GM12878 (cell line): ENCODE results near the gene HHAT. TPM values are rescaled to one million over a fixed set of nuclear protein-coding genes. Genes with fewer than 3 reads are reported as not detected.

Experiments used
- ATAC-seq: fragments of 200-7000 bp; cut with Tn5 transposase; 3 replicates; pipeline ENCODE4 v1.9.1; 2020; ENCODE audit warnings: mild to moderate bottlenecking, moderate library complexity
- BruUV-seq: library from RNA; stranded (reverse); fragments of 400-500 nt; replicated peaks from 2 replicates; lab custom pipeline; 2021; lab: Mats Ljungman, UMichigan
- CTCF ChIA-PET: fragments of 300-600 bp; sonication (Branson Sonifier 250); formaldehyde crosslinking; extraction: SDS; loops from one replicate; lab custom pipeline; 2021; ENCODE audit warnings: inconsistent platforms; lab: Yijun Ruan, JAX
- POLR2A ChIA-PET: fragments of 350-600 bp; formaldehyde crosslinking; extraction: SDS; loops from one replicate; lab custom pipeline; 2021; ENCODE audit warnings: inconsistent platforms; lab: Charles Lee
- RAD21 ChIA-PET: fragments of 300-600 bp; sonication (Branson Sonifier 250); formaldehyde crosslinking; loops from one replicate; lab custom pipeline; 2023; ENCODE audit warnings: antibody characterized with exemption; ENCODE audit not compliant: unreplicated experiment; lab: Charles Lee
- SMC1A ChIA-PET: fragments of 300-600 bp; sonication (Branson Sonifier 250); formaldehyde crosslinking; loops from one replicate; lab custom pipeline; 2023; ENCODE audit not compliant: unreplicated experiment, uncharacterized antibody; lab: Charles Lee
- DNase-seq: peaks from one replicate; pipeline ENCODE4 v3.0.0-alpha.2; 2011; ENCODE audit warnings: low read depth, low spot score
- FAIRE-seq: peaks from 3 replicates; lab custom pipeline; 2011; peaks lifted over from hg19 to GRCh38; lab: Jason Lieb, UNC
- H2AFZ ChIP-seq: 2 replicates; pipeline ENCODE4 v1.6.0; 2011; ENCODE audit warnings: low read depth, low read length, control low read depth; ENCODE audit not compliant: control insufficient read depth
- H3K27ac ChIP-seq: 2 replicates; pipeline ENCODE4 v1.5.1; 2011; ENCODE audit warnings: control low read depth; ENCODE audit not compliant: control insufficient read depth, insufficient read depth
- H3K27me3 ChIP-seq, 2 experiments: replicated peaks in 1 of 2; 2 replicates each; pipeline versions ENCODE4 v1.6.0 to v1.6.1; 2011; ENCODE audit warnings: low read length in 1 of 2; ENCODE audit not compliant: control insufficient read depth in 2 of 2, insufficient read depth in 2 of 2
- H3K36me3 ChIP-seq, 2 experiments: 2 replicates each; pipeline ENCODE4 v1.5.1; 2011; ENCODE audit warnings: low read length in 1 of 2; ENCODE audit not compliant: control insufficient read depth in 2 of 2, insufficient read depth in 2 of 2
- H3K4me1 ChIP-seq: 2 replicates; pipeline ENCODE4 v1.6.1; 2011; ENCODE audit warnings: mild to moderate bottlenecking, low read length, moderate library complexity, mixed read lengths; ENCODE audit not compliant: control insufficient read depth, insufficient read depth
- H3K4me2 ChIP-seq: 2 replicates; pipeline ENCODE4 v1.6.0; 2011; ENCODE audit warnings: control low read depth; ENCODE audit not compliant: control insufficient read depth, insufficient read depth
- H3K4me3 ChIP-seq: fragments of 200-600 bp; sonication (generic); 2 replicates; pipeline ENCODE4 v1.5.1; 2016
- H3K79me2 ChIP-seq: 2 replicates; pipeline ENCODE4 v1.6.0; 2011; ENCODE audit warnings: low read length; ENCODE audit not compliant: control insufficient read depth, insufficient read depth
- H3K9ac ChIP-seq: 2 replicates; pipeline ENCODE4 v1.8.0; 2011; ENCODE audit warnings: low read length, control low read depth, mixed read lengths; ENCODE audit not compliant: control insufficient read depth, insufficient read depth
- H3K9me3 ChIP-seq: replicated peaks from 3 replicates; pipeline ENCODE4 v1.5.1; 2011; ENCODE audit warnings: mild to moderate bottlenecking, low read length; ENCODE audit not compliant: control insufficient read depth, insufficient read depth
- H4K20me1 ChIP-seq: 2 replicates; pipeline ENCODE4 v1.6.0; 2011; ENCODE audit not compliant: control insufficient read depth, insufficient read depth
- ATF7 ChIP-seq: fragments of 450-650 bp; IDR thresholded peaks from 2 replicates; pipeline ENCODE4 v1.6.1; 2016; ENCODE audit warnings: low read depth, mild to moderate bottlenecking
- BCL11A ChIP-seq: IDR thresholded peaks from 2 replicates; pipeline ENCODE4 v1.6.1; 2011; ENCODE audit warnings: low read depth, low read length
- BHLHE40 ChIP-seq, 2 experiments: fragments of 450-650 bp in 1 of 2; IDR thresholded peaks; 2 replicates each; pipeline ENCODE4 v1.6.1; 2011 to 2017; ENCODE audit warnings: low read depth in 2 of 2, borderline replicate concordance in 1 of 2, improper control_type of control experiment in 1 of 2, low read length in 1 of 2, mild to moderate bottlenecking in 1 of 2
- CHD4 ChIP-seq: fragments of 200-600 bp; sonication (generic); IDR thresholded peaks from 2 replicates; pipeline ENCODE4 v1.6.1; 2016; ENCODE audit warnings: mild to moderate bottlenecking
- GABPA ChIP-seq: IDR thresholded peaks from 2 replicates; pipeline ENCODE4 v1.6.1; 2014; ENCODE audit warnings: antibody characterized with exemption, low read depth, mild to moderate bottlenecking, inconsistent platforms
- HCFC1 ChIP-seq: fragments of 150-350 bp; IDR thresholded peaks from 2 replicates; pipeline ENCODE4 v1.6.1; 2014; ENCODE audit warnings: low read length
- JUNB ChIP-seq: IDR thresholded peaks from 2 replicates; pipeline ENCODE4 v1.6.1; 2016; ENCODE audit warnings: antibody characterized with exemption, mild to moderate bottlenecking
- ZNF274 ChIP-seq: IDR thresholded peaks from one replicate; pipeline ENCODE4 v1.8.0; 2011; ENCODE audit not compliant: insufficient read length, insufficient read depth
- ZNF687 ChIP-seq: fragments of 450-650 bp; IDR thresholded peaks from 2 replicates; pipeline ENCODE4 v1.6.1; 2017; ENCODE audit warnings: mild to moderate bottlenecking, moderate library complexity
- WGBS: methylation state at CpG from one replicate; pipeline ENCODE4 v1.1.6; 2016; ENCODE audit warnings: low lambda C conversion rate; ENCODE audit not compliant: insufficient replicate concordance, insufficient coverage; ENCODE audit errors: missing lambda C conversion rate; 5-methylcytosine and 5-hydroxymethylcytosine counted together
- in situ Hi-C: fragments of 300-500 bp; cut with MboI; formaldehyde crosslinking; loops from 9 replicates; pipeline ENCODE4 v1.14.3; 2018; ENCODE audit warnings: mixed read lengths
- intact Hi-C: fragments of 100-400 bp; cut with micrococcal nuclease; formaldehyde crosslinking; loops from one replicate; pipeline ENCODE4 v1.14.2; 2022; ENCODE audit not compliant: unreplicated experiment
- polyA plus RNA-seq, 11 experiments: library from polyadenylated mRNA; depleted of rRNA in 4 of 11; unstranded in 6 of 11; stranded (reverse) in 5 of 11; fragments of >200 nt; fragmentation: Nextera tagmentation in 4 of 11; fragmentation: Illumina TruSeq in 1 of 11; extraction: Ambion mirVana in 4 of 11; extraction: Trizol in 1 of 11; gene quantifications; 1 replicate in 1 of 11; 2 replicates in 10 of 11; pipeline versions ENCODE4 v1.2.1 to v1.2.3, GENCODE V29; 2011 to 2016; ENCODE audit warnings: inconsistent platforms in 2 of 11, missing spikeins in 2 of 11, low read depth in 1 of 11
- total RNA-seq, 4 experiments: library from RNA; depleted of rRNA in 3 of 4; stranded (reverse); fragments of >200 nt in 3 of 4; fragmentation: Illumina TruSeq in 1 of 4; extraction: Trizol in 1 of 4; gene quantifications; 2 replicates each; pipeline versions ENCODE4 v1.2.1 to v1.2.3, GENCODE V29; 2013 to 2021
- TF ChIP-seq, protein P1 (sequence below): fragments of 450-650 bp; IDR thresholded peaks from 2 replicates; pipeline ENCODE4 v1.6.1; 2016; ENCODE audit warnings: mild to moderate bottlenecking
- TF ChIP-seq, protein P2 (sequence below): IDR thresholded peaks from 2 replicates; pipeline ENCODE4 v1.6.1; 2011; ENCODE audit warnings: mild to moderate bottlenecking, low read depth, low read length, moderate library complexity; ENCODE audit not compliant: insufficient replicate concordance

Gene HHAT
- total and polyA plus RNA-seq, 10 of the 15 experiments (the other 5 are each of a cell fraction or from before 2014, with no cell fraction given) = 1.2 to 37.6 (median 2.6) TPM

DNA sequence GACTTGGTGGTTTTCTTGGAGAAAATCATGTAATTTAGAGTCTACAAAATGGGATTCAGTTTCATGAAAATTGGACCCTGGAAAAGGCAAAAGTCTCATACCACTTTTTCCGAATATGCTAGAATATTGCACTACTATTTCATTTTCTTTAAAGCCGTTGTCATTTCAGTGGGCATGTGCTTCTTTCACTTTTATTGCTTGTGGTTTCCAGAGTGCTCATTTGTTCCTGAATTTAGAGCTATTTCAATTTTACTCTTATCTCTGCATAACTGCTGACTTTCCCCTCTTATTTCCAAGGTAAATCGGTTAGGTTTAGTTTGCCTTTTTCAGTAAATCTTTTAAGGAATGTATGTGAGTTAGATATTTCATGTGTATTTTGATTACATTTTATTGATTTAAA, 11.6 kb downstream of the HHAT start (continued):
- TF ChIP-seq BHLHE40 (IDR thresholded peaks at IDR 0.05; ENCODE audit: borderline replicate concordance in 1 of 2, low read depth in 2 of 2, low read length in 1 of 2) (peak; percentile 41 to 61; a peak in 2 of 4 replicates), CHD4 (no peak), ATF7 (peak; percentile 29; the same call in 1 of the 2 replicates), ZNF687 (0 out of 2 replicates have a peak, but pooled peaks have one; percentile 38), JUNB (peak; percentile 26; the same call in 1 of the 2 replicates)

DNA sequence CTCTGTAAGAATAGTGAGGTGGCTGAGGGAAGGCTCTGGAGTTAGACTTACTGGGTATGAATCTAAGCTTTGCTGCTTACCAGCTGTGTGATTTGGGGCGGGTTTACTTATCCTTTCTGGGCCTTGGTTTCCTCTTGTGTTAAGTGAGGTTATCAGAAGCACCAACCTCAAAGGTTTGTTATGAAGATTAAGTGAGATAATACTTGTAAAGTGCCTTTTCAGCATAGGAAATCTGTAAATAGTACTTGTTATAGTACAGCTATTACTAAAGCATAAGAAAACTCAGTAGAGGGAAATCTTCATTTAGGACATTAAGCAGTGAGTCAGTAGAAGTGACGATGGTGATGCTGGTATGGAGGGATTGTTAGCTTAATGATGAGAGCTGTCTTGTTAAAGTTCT, 12.1 kb downstream of the HHAT start:
- DNase-seq = no peak
- no TSS peak for BruUV-seq
- peaks cover 19% of the 10 kb centered on the region for H3K4me1 ChIP-seq
- 26% methylated on average over 2 of the region's 2 CpGs for WGBS
- SMC1A ChIA-PET = interaction anchor here (0.9 to 10.3 kb wide), 12 partner anchors 10 to 634 kb away, joined by 3 to 199 read pairs (median 12); partner anchors contain the start of gene HHAT
- H3K27ac ChIP-seq = no peak overlapping the region
- POLR2A ChIA-PET = interaction anchor here (0.9 to 7.0 kb wide), 12 partner anchors 8 to 61 kb away, joined by 3 to 48 read pairs (median 6); partner anchors contain the start of gene HHAT
- H3K36me3 ChIP-seq = no peaks in the 10 kb centered on the region
- no peaks in the 10 kb centered on the region for H3K27me3 ChIP-seq
- in situ Hi-C loops = no loop called here
- RAD21 ChIA-PET = interaction anchor here (0.6 to 7.4 kb wide), 12 partner anchors 9 to 66 kb away, joined by 3 to 82 read pairs (median 10); partner anchors contain the start of gene HHAT
- intact Hi-C loops = no loop called here
- H4K20me1 ChIP-seq = no peaks in the 10 kb centered on the region
- CTCF ChIA-PET = interaction anchor here (0.6 to 6.8 kb wide), 10 partner anchors 7 to 655 kb away, joined by 3 to 49 read pairs (median 18); partner anchors contain the start of gene HHAT
- ATAC-seq = no peak
- H2AFZ ChIP-seq = no peak overlapping the region
- no peaks in the 10 kb centered on the region for H3K79me2 ChIP-seq
- no peak overlapping the region for H3K9ac ChIP-seq
- FAIRE-seq = no peak
- no peaks in the 10 kb centered on the region for H3K9me3 ChIP-seq
- peak overlapping the region; percentile 53; the same call in 1 of the 2 replicates for H3K4me2 ChIP-seq
- H3K4me3 ChIP-seq = no peak overlapping the region
- no peak for TF ChIP-seq GABPA
- TF ChIP-seq HCFC1 = no peak
- TF ChIP-seq, protein P1, sequence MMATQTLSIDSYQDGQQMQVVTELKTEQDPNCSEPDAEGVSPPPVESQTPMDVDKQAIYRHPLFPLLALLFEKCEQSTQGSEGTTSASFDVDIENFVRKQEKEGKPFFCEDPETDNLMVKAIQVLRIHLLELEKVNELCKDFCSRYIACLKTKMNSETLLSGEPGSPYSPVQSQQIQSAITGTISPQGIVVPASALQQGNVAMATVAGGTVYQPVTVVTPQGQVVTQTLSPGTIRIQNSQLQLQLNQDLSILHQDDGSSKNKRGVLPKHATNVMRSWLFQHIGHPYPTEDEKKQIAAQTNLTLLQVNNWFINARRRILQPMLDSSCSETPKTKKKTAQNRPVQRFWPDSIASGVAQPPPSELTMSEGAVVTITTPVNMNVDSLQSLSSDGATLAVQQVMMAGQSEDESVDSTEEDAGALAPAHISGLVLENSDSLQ = no peak
- no peak for TF ChIP-seq ZNF687
- no peak for TF ChIP-seq ZNF274
- TF ChIP-seq BCL11A = no peak
- TF ChIP-seq, protein P2, sequence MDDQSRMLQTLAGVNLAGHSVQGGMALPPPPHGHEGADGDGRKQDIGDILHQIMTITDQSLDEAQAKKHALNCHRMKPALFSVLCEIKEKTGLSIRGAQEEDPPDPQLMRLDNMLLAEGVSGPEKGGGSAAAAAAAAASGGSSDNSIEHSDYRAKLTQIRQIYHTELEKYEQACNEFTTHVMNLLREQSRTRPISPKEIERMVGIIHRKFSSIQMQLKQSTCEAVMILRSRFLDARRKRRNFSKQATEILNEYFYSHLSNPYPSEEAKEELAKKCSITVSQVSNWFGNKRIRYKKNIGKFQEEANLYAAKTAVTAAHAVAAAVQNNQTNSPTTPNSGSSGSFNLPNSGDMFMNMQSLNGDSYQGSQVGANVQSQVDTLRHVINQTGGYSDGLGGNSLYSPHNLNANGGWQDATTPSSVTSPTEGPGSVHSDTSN = no peak
